ENCODE results near the gene CHN2. TPM values are rescaled to one million over a fixed set of nuclear protein-coding genes. Genes with fewer than 3 reads are reported as not detected.

The CHN2 gene
- total RNA-seq, 4 donors from 2014 or later, result 5.6 to 36.7 (median 16.8) TPM

GRCh38 chr7:29488203-29488970, 293.8 kb downstream of the CHN2 start:
- H3K27me3 ChIP-seq, result no peaks in the 10 kb centered on the region
- no peak for DNase-seq
- H3K4me3 ChIP-seq, result no peak overlapping the region
- TF ChIP-seq POLR2AphosphoS5 (IDR thresholded peaks at IDR 0.05) (no peak), CTCF (IDR thresholded peaks at IDR 0.05) (no peak), EP300 (IDR thresholded peaks at IDR 0.05; ENCODE audit: low read depth) (no peak), POLR2A (IDR thresholded peaks at IDR 0.05) (no peak)
- H3K36me3 ChIP-seq, result no peaks in the 10 kb centered on the region
- peak overlapping the region; percentile 7 to 45 (median 19) for H3K27ac ChIP-seq
- H3K4me1 ChIP-seq, result peaks cover 0 to 38% (median 29%) of the 10 kb centered on the region in 4 donors
- WGBS, 2 donors (ENCODE audit: low coverage in 1 of 2), result 71 to 74% methylated on average over 4 to 8 of the region's 8 CpGs
- H3K9me3 ChIP-seq, result no peaks in the 10 kb centered on the region
- in situ Hi-C loops (cut with MboI; ENCODE audit: low pct_ligation_motif_present in 1 of 4, low pct_unique_long_range_greater_than_20kb in 1 of 4, low sequenced_read_pairs in 3 of 4), result no loop called here
- intact Hi-C loops (cut with DNase I; ENCODE audit: low total_unique reads), result no loop called here

- TF ChIP-seq POLR2A (IDR thresholded peaks at IDR 0.05), result no peak
- no peak for TF ChIP-seq POLR2AphosphoS5 (IDR thresholded peaks at IDR 0.05)
- no peak for TF ChIP-seq EP300 (IDR thresholded peaks at IDR 0.05; ENCODE audit: low read depth)
- TF ChIP-seq CTCF (IDR thresholded peaks at IDR 0.05), result no peak
- DNase-seq, result no peak
- Histone ChIP-seq H3K27ac (peak overlapping the region in 3 of 4 donors; percentile 15 to 45 (median 21)), H3K27me3 (no peaks in the 10 kb centered on the region), H3K4me3 (no peak overlapping the region), H3K4me1 (peaks cover 0 to 33% (median 29%) of the 10 kb centered on the region in 4 donors), H3K36me3 (no peaks in the 10 kb centered on the region), H3K9me3 (no peaks in the 10 kb centered on the region)
- intact Hi-C loops (cut with DNase I; ENCODE audit: low total_unique reads) (no loop called here), in situ Hi-C loops (cut with MboI; ENCODE audit: low pct_ligation_motif_present in 1 of 4, low pct_unique_long_range_greater_than_20kb in 1 of 4, low sequenced_read_pairs in 3 of 4) (no loop called here)
- 36 to 59% methylated on average over 2 of the region's 2 CpGs for WGBS, 2 donors (ENCODE audit: low coverage in 1 of 2)
These were observed 294.4 kb downstream of the CHN2 start for GRCh38 chr7:29488977-29489376.

DNA sequence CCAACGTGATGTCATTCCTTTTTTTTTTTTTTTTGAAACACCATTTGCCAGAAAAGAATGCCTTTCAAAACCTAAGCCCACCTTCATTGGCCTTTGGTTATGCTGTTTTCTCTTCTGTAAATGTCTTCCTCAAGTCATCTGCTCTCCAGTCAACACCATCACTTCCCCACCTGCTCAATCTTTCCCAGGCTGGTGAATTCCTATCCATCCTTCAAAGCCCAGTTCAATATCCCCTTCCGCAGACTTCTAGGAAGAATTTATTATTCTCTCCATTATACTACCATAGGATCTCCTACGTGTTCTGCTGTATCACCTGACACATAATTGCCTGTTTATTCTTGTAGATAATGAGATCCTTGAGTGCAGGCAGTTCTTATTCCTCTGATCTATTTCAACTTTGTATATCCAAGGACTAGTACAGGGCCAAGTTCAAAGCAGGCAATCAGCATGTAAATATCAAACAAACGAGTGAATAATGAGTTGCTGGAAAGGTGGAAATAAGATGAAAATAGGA, 295.6 kb downstream of the CHN2 start:
- WGBS, 2 donors (ENCODE audit: low coverage in 1 of 2), result 68 to 77% methylated on average over 4 of the region's 4 CpGs
- Histone ChIP-seq H3K4me1 (peaks cover 0 to 38% (median 28%) of the 10 kb centered on the region in 4 donors), H3K9me3 (no peaks in the 10 kb centered on the region), H3K27ac (no peak overlapping the region), H3K27me3 (no peaks in the 10 kb centered on the region), H3K4me3 (no peak overlapping the region), H3K36me3 (no peaks in the 10 kb centered on the region)
- no peak for DNase-seq
- TF ChIP-seq CTCF (IDR thresholded peaks at IDR 0.05) (no peak), POLR2A (IDR thresholded peaks at IDR 0.05) (no peak), EP300 (IDR thresholded peaks at IDR 0.05; ENCODE audit: low read depth) (no peak), POLR2AphosphoS5 (IDR thresholded peaks at IDR 0.05) (no peak)
- intact Hi-C loops (cut with DNase I; ENCODE audit: low total_unique reads) (no loop called here), in situ Hi-C loops (cut with MboI; ENCODE audit: low pct_ligation_motif_present in 1 of 4, low pct_unique_long_range_greater_than_20kb in 1 of 4, low sequenced_read_pairs in 3 of 4) (no loop called here)

DNA sequence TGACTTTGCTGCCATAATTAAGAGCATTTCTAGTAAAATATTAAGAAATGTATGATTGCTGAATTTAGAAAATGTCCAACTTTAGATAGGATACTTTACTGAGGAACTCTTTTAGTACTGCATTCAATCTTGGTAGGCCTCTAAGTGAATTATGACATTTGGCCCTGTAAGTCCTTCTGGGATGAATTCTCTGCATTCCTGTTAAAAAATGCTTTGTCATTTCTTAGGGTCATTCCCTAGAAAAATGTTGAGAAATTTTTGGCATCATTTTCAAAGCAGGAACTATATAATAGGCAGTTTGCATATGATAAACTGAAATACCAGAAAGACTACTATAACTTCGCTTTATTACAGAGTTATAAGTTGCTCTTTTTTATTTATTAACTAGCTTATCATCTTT, 299.8 kb downstream of the CHN2 start:
- Histone ChIP-seq H3K36me3 (no peaks in the 10 kb centered on the region), H3K4me3 (no peak overlapping the region), H3K4me1 (peaks cover 0 to 6% (median 1%) of the 10 kb centered on the region in 4 donors), H3K9me3 (no peaks in the 10 kb centered on the region), H3K27me3 (no peaks in the 10 kb centered on the region), H3K27ac (no peak overlapping the region)
- intact Hi-C loops (cut with DNase I; ENCODE audit: low total_unique reads) (no loop called here), in situ Hi-C loops (cut with MboI; ENCODE audit: low pct_ligation_motif_present in 1 of 4, low pct_unique_long_range_greater_than_20kb in 1 of 4, low sequenced_read_pairs in 3 of 4) (no loop called here)
- DNase-seq, result no peak
- TF ChIP-seq EP300 (IDR thresholded peaks at IDR 0.05; ENCODE audit: low read depth) (no peak), POLR2A (IDR thresholded peaks at IDR 0.05) (no peak), POLR2AphosphoS5 (IDR thresholded peaks at IDR 0.05) (no peak), CTCF (IDR thresholded peaks at IDR 0.05) (no peak)
- WGBS, 2 donors (ENCODE audit: low coverage in 1 of 2), result 25 to 52% methylated on average over 1 of the region's 1 CpG

Measured in transverse colon (tissue), 4 donors.